OCI-LY1 (cell line): ENCODE measurements around the gene FRMD4A.

Source experiments
- H2AFZ ChIP-seq: fragments of 200-600 bp; sonication (generic), shearing (Covaris generic); 2 replicates; pipeline ENCODE4 v1.6.0; 2014; ENCODE audit warnings: antibody characterized with exemption, mild to moderate bottlenecking, low read length
- H3F3A ChIP-seq: fragments of 200-600 bp; sonication (generic), shearing (Covaris generic); 2 replicates; pipeline ENCODE4 v1.6.0; 2014; ENCODE audit warnings: mild to moderate bottlenecking, antibody characterized with exemption, low read length, moderate library complexity; ENCODE audit not compliant: insufficient read depth
- H3K27ac ChIP-seq: fragments of 200-600 bp; sonication (generic); 2 replicates; pipeline ENCODE4 v1.5.1; 2014; ENCODE audit warnings: low read length, mixed run types, mild to moderate bottlenecking, low read depth; ENCODE audit not compliant: poor library complexity, severe bottlenecking
- H3K27me3 ChIP-seq: fragments of 200-600 bp; sonication (generic); 2 replicates; pipeline ENCODE4 v1.6.0; 2014; ENCODE audit warnings: antibody characterized with exemption, mild to moderate bottlenecking, low read length, moderate library complexity; ENCODE audit not compliant: insufficient read depth
- H3K36me3 ChIP-seq: fragments of 200-600 bp; sonication (generic); 2 replicates; pipeline ENCODE4 v1.6.1; 2014; ENCODE audit warnings: mild to moderate bottlenecking, antibody characterized with exemption, low read length, moderate library complexity, mixed read lengths; ENCODE audit not compliant: insufficient read depth
- H3K4me1 ChIP-seq: fragments of 200-600 bp; sonication (generic); 2 replicates; pipeline ENCODE4 v1.5.1; 2014; ENCODE audit warnings: mild to moderate bottlenecking, low read length, moderate library complexity; ENCODE audit not compliant: insufficient read depth, severe bottlenecking
- H3K4me2 ChIP-seq: fragments of 200-600 bp; sonication (generic), shearing (Covaris generic); 2 replicates; pipeline ENCODE4 v1.6.1; 2014; ENCODE audit warnings: low read length
- H3K4me3 ChIP-seq: fragments of 200-600 bp; sonication (generic); 2 replicates; pipeline ENCODE4 v1.5.1; 2014; ENCODE audit warnings: low read length, low read depth, mild to moderate bottlenecking, mixed read lengths; ENCODE audit not compliant: poor library complexity, severe bottlenecking
- H3K79me2 ChIP-seq: fragments of 200-600 bp; shearing (Covaris generic); 2 replicates; pipeline ENCODE4 v1.6.1; 2016; ENCODE audit warnings: mixed run types, low read length, mixed read lengths; ENCODE audit not compliant: insufficient read depth
- H3K9ac ChIP-seq: fragments of 200-600 bp; sonication (generic), shearing (Covaris generic); 2 replicates; pipeline ENCODE4 v1.6.1; 2014; ENCODE audit warnings: mild to moderate bottlenecking, low read length, mixed read lengths
- H3K9me2 ChIP-seq: fragments of 200-600 bp; sonication (generic), shearing (Covaris generic); 2 replicates; pipeline ENCODE4 v1.6.1; 2014; ENCODE audit warnings: low read depth, mild to moderate bottlenecking, low read length, mixed read lengths
- H3K9me3 ChIP-seq: fragments of 200-600 bp; shearing (Covaris generic); 2 replicates; pipeline ENCODE4 v1.6.1; 2014; ENCODE audit warnings: low read length, mixed read lengths
- H4K20me1 ChIP-seq: fragments of 200-600 bp; sonication (generic), shearing (Covaris generic); 2 replicates; pipeline ENCODE4 v1.6.0; 2016; ENCODE audit warnings: mild to moderate bottlenecking, low read length; ENCODE audit not compliant: insufficient read depth
- CTCF ChIP-seq: fragments of 200-600 bp; sonication (generic), shearing (Covaris generic); IDR thresholded peaks from 2 replicates; pipeline ENCODE4 v1.5.1; 2017; ENCODE audit warnings: mild to moderate bottlenecking, antibody characterized with exemption, low read length, moderate library complexity, mixed read lengths
- EZH2 ChIP-seq: fragments of 200-600 bp; sonication (generic), shearing (Covaris generic); IDR thresholded peaks from 2 replicates; pipeline ENCODE4 v1.8.0; 2017; ENCODE audit warnings: borderline replicate concordance, mixed run types, mild to moderate bottlenecking, antibody characterized with exemption, low read length, moderate library complexity, mixed read lengths

FRMD4A gene

DNA sequence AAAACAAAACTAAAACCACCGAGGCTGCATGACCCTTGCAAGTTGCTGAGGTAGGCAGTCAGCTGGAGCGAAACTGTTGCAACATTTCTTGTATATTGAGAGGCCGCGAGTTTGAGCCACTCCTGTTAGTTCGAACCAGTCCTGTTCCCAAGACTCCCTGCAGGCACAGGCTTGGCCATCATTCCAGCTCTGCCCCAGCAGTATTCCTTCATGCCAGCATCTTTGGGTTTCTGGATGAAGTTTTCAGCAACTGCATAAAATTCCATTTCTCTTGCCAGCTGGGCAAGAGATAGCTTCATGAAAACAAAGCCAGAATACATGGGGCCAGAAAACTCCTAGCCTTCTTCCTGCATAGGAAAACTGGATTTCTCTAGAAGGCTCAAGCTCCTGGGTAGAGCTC, 207.6 kb downstream of the FRMD4A start:
- Histone ChIP-seq H3K4me2 (no peak overlapping the region), H3K9ac (no peak overlapping the region), H3K79me2 (no peaks in the 10 kb centered on the region), H3K4me3 (no peak overlapping the region), H3K27ac (no peak overlapping the region), H3F3A (no peaks in the 10 kb centered on the region), H2AFZ (no peak overlapping the region), H3K36me3 (no peaks in the 10 kb centered on the region), H3K9me3 (no peaks in the 10 kb centered on the region), H3K9me2 (no peaks in the 10 kb centered on the region), H3K27me3 (no peaks in the 10 kb centered on the region), H3K4me1 (no peaks in the 10 kb centered on the region), H4K20me1 (no peaks in the 10 kb centered on the region)
- no peak for TF ChIP-seq EZH2
- TF ChIP-seq CTCF, result no peak

DNA sequence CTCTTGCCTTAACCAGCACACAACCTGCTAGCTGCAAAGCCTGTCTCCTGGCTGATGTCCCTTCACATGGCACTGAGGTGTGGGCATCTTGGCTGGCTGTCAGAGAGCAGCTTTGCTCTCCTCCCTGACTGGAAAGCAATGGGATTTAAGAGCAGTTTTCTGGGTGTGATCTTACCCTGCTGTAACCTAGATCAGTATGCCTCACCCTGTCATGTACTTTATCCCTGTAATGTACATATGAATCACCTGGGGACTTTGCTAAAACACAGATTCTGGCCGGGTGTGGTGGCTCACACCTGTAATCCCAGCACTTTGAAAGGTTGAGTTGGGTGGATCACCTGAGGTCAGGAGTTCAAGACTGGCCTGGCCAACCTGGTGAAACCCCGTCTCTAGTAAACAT, 209.9 kb downstream of the FRMD4A start:
- no peak overlapping the region for H3K9ac ChIP-seq
- H3K27me3 ChIP-seq, result no peaks in the 10 kb centered on the region
- TF ChIP-seq CTCF (no peak), EZH2 (no peak)
- H2AFZ ChIP-seq, result no peak overlapping the region
- H3K79me2 ChIP-seq, result no peaks in the 10 kb centered on the region
- H3K36me3 ChIP-seq, result no peaks in the 10 kb centered on the region
- H3K27ac ChIP-seq, result no peak overlapping the region
- no peaks in the 10 kb centered on the region for H3K9me3 ChIP-seq
- no peak overlapping the region for H3K4me3 ChIP-seq
- H3K4me1 ChIP-seq, result no peaks in the 10 kb centered on the region
- H3F3A ChIP-seq, result no peaks in the 10 kb centered on the region
- no peak overlapping the region for H3K4me2 ChIP-seq
- H4K20me1 ChIP-seq, result no peaks in the 10 kb centered on the region
- H3K9me2 ChIP-seq, result no peaks in the 10 kb centered on the region

- Histone ChIP-seq H3K27ac (no peak overlapping the region), H3F3A (no peaks in the 10 kb centered on the region), H3K4me1 (no peaks in the 10 kb centered on the region), H3K9me3 (no peaks in the 10 kb centered on the region), H2AFZ (no peak overlapping the region), H3K9me2 (no peaks in the 10 kb centered on the region), H3K36me3 (no peaks in the 10 kb centered on the region), H3K27me3 (no peaks in the 10 kb centered on the region), H3K9ac (no peak overlapping the region), H3K4me3 (no peak overlapping the region), H4K20me1 (no peaks in the 10 kb centered on the region), H3K79me2 (no peaks in the 10 kb centered on the region), H3K4me2 (no peak overlapping the region)
- no peak for TF ChIP-seq EZH2
- TF ChIP-seq CTCF, result no peak
Measured at GRCh38 chr10:14118953-14119352, 211.8 kb downstream of the FRMD4A start.
